ENCODE measurements around the gene PTPN5.

DNA sequence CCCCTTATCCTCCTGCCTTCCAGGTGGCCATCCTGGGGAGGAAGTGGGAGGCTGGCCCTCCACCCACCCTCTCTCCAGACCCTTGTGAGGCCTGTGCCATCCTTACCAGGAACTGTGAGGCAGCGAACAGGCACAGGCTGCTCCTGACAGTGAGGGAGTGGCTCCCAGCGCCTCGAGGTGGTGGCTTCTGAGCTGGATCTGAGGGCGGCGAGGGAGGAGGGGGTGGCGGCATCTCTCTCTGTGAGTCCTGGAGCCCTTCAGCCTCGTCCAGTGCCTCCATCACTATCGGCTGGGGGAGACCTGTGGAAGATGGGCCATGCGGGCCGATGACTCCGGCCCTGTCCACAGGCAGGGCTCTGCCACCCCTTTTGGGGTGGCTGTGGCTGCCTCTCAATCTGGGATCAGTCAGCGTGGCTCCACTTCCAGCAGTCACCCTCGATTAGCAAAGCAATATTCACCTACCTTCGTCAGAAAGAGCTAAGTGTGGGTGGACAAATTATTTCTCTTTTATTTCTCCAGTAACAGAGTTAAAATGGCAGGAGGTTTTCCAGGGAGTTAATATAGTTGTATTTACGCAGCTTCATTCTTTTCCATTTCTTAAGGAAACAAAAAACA, 47.6 kb downstream of the PTPN5 start:
- TF ChIP-seq EP300 (IDR thresholded peaks at IDR 0.05) = no peak
- TF ChIP-seq POLR2A (IDR thresholded peaks at IDR 0.05) = no peak
- TF ChIP-seq, protein P1, sequence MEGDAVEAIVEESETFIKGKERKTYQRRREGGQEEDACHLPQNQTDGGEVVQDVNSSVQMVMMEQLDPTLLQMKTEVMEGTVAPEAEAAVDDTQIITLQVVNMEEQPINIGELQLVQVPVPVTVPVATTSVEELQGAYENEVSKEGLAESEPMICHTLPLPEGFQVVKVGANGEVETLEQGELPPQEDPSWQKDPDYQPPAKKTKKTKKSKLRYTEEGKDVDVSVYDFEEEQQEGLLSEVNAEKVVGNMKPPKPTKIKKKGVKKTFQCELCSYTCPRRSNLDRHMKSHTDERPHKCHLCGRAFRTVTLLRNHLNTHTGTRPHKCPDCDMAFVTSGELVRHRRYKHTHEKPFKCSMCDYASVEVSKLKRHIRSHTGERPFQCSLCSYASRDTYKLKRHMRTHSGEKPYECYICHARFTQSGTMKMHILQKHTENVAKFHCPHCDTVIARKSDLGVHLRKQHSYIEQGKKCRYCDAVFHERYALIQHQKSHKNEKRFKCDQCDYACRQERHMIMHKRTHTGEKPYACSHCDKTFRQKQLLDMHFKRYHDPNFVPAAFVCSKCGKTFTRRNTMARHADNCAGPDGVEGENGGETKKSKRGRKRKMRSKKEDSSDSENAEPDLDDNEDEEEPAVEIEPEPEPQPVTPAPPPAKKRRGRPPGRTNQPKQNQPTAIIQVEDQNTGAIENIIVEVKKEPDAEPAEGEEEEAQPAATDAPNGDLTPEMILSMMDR (IDR thresholded peaks at IDR 0.05) = no peak
- TF ChIP-seq POLR2AphosphoS5 (IDR thresholded peaks at IDR 0.05) = no peak
